ENCODE results near the gene BEND3. TPM values are rescaled to one million over a fixed set of nuclear protein-coding genes. Genes with fewer than 3 reads are reported as not detected.
"Not testable (repeated sequence)": the region's sequence is repeated elsewhere in the genome, so short reads cannot be mapped to it uniquely, and the experiment has no call there.

BEND3 gene
- total RNA-seq, 3 donors from 2014 or later = 3.6 to 6.7 (median 5.3) TPM

DNA sequence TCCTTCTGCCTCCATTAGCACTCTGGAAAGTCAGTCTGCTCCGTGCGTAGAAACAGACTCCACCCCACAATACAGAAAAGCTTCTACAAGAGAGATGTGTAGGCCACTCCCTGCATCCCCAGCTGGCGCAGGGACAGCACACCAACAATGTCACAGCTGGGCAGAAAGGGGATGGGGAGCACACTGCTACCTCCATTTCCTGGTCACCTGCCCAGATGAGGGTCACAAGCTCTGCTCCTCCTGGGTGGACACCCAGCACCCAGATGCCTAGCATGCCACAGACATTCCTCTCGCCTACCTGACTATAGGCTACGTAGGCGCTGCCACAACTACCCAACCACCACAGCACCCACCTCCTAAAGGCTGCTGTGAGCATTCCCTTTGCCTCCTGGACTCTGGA is 12.2 kb downstream of the BEND3 start:
- Histone ChIP-seq H3K4me1 (ENCODE audit: low read depth) (no peaks in the 10 kb centered on the region), H3K36me3 (ENCODE audit: low read depth) (no peaks in the 10 kb centered on the region), H3K4me3 (no peak overlapping the region), H3K9me3 (no peaks in the 10 kb centered on the region)
- TF ChIP-seq, protein P1, sequence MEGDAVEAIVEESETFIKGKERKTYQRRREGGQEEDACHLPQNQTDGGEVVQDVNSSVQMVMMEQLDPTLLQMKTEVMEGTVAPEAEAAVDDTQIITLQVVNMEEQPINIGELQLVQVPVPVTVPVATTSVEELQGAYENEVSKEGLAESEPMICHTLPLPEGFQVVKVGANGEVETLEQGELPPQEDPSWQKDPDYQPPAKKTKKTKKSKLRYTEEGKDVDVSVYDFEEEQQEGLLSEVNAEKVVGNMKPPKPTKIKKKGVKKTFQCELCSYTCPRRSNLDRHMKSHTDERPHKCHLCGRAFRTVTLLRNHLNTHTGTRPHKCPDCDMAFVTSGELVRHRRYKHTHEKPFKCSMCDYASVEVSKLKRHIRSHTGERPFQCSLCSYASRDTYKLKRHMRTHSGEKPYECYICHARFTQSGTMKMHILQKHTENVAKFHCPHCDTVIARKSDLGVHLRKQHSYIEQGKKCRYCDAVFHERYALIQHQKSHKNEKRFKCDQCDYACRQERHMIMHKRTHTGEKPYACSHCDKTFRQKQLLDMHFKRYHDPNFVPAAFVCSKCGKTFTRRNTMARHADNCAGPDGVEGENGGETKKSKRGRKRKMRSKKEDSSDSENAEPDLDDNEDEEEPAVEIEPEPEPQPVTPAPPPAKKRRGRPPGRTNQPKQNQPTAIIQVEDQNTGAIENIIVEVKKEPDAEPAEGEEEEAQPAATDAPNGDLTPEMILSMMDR (IDR thresholded peaks at IDR 0.05) = no peak
- intact Hi-C loops (cut with DNase I, micrococcal nuclease) = no loop called here
- no peak for DNase-seq
- ATAC-seq = no peak

DNA sequence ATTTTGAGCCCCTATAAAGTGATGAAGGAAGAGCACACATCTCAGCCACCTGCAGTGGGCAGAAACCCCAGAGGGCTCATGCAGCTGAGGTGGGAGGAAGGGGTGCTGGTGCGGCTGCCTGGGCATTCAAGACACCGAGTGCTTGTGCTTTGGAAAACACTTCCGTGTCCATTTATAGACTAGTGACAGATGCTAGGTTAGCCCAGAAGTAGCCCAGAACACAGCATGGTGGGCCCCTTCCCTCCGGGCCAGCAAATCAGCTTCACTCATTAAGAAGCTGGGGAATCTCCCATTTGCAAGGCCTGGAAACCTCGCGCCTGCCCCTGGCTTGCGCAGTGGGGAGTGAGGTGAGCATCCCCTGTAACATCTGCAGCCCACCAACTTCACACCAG is 12.9 kb downstream of the BEND3 start:
- DNase-seq (no peak), ATAC-seq (no peak)
- Histone ChIP-seq H3K9me3 (no peaks in the 10 kb centered on the region), H3K36me3 (ENCODE audit: low read depth) (no peaks in the 10 kb centered on the region), H3K4me3 (no peak overlapping the region), H3K4me1 (ENCODE audit: low read depth) (no peaks in the 10 kb centered on the region)
- TF ChIP-seq, protein P1 (IDR thresholded peaks at IDR 0.05) = no peak
- intact Hi-C loops (cut with DNase I, micrococcal nuclease) = no loop called here

DNA sequence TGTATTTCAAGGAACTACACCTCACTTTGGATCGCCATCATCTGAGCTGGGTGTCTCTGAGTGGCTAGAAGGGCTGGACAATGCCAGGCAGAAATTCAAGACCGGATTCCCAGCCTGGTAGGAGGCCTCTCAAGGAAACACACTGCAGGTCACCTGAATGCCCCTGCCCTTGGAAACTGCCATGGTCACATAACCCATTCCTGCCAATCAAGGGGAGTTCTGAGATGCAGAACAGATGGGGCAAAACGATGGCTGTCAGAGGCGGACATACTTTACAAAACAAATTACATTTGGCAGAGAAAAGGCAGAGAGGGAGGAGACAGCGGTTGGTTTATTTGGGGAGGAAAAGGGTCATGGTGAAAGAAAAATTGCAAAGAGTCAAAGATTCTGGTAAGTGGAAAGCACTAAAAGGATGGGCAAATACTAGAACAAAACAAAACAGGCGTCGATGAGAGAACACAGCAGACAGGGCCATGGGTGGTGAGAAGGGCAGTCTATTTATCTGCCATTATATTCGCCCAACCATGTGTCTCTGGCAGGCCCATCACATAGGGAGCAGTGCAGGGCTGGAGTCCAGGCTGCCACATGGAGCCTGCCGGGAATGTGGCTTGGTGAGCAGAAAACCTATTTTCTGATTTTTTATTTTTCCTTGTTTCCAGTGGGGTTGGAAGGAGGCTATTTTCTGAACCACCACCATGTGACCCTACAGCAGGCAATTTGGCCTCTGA is 13.5 kb downstream of the BEND3 start:
- no peaks in the 10 kb centered on the region for H3K4me1 ChIP-seq (ENCODE audit: low read depth)
- H3K4me3 ChIP-seq = no peak overlapping the region
- intact Hi-C loops (cut with DNase I, micrococcal nuclease) = no loop called here
- TF ChIP-seq, protein P1 (IDR thresholded peaks at IDR 0.05) = no peak
- ATAC-seq (no peak), DNase-seq (no peak)
- no peaks in the 10 kb centered on the region for H3K36me3 ChIP-seq (ENCODE audit: low read depth)
- no peaks in the 10 kb centered on the region for H3K9me3 ChIP-seq

DNA sequence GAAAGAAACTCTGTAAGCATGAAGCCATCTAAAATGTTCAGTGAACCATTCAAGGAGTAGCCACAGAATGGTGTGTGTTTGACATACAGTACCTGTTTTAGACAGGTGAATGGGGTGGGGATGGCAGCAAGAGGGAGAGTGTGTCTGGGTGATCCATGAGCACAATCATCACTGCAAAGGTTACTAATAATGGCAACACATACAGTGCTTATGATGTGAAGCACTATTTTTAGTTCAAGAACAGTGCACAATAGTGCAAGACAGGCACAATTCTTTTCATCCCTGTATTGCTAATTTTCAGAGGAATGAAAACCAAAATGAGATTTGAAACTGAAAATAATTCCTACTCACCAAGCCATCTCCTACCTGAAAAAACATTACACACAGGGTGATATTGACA is 14.1 kb downstream of the BEND3 start:
- no peaks in the 10 kb centered on the region for H3K4me1 ChIP-seq (ENCODE audit: low read depth)
- no peak overlapping the region for H3K4me3 ChIP-seq
- no peaks in the 10 kb centered on the region for H3K36me3 ChIP-seq (ENCODE audit: low read depth)
- ATAC-seq (no peak), DNase-seq (no peak)
- no peaks in the 10 kb centered on the region for H3K9me3 ChIP-seq
- intact Hi-C loops (cut with DNase I, micrococcal nuclease) = no loop called here
- TF ChIP-seq, protein P1 (IDR thresholded peaks at IDR 0.05) = no peak

DNA sequence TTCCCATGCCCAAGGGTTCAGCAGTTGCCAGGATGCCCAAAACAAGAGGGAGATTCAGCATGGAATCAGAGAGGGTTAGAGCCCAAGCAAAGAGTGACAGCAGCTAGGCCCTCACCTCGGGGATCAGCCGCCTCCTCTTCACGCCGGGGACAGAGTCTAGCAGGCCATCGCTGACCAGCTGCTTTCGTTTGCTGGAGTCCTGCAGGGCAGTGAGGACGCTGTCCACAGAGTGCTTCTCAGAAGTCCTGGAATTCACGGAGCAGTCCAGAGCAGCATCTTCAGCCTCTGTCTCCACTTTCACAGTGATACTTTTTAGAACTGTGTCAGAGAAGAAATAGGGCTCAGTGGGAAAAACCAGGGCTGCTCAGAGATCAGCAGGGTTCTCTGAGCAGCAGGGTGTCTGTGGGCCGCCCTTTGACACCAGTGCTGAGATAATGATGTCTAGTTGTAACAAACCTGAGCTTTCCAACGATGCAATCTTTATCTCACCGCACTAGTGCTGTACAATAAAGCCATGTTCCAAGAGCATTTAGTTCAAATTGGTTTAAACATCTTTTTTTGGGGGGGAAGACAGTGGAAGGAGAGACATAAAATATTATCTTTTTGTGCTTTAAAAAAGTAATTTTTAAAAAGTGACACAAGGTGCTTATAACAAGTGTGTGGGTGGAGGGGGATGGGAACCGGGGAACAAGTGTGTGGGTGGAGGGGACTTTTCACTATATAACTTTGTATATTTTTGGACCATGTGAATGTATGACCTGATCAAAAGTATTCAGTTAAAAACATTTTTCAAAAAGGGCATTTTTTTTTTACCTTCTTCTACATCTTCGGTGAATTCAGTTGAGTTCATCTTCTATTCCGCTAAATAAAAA is 16.6 kb downstream of the BEND3 start:
- DNase-seq (no peak), ATAC-seq (no peak)
- intact Hi-C loops (cut with DNase I, micrococcal nuclease) = no loop called here
- Histone ChIP-seq H3K36me3 (ENCODE audit: low read depth) (no peaks in the 10 kb centered on the region), H3K9me3 (no peaks in the 10 kb centered on the region), H3K4me3 (no peak overlapping the region), H3K4me1 (ENCODE audit: low read depth) (no peaks in the 10 kb centered on the region)
- TF ChIP-seq, protein P1 (IDR thresholded peaks at IDR 0.05) = no peak

DNA sequence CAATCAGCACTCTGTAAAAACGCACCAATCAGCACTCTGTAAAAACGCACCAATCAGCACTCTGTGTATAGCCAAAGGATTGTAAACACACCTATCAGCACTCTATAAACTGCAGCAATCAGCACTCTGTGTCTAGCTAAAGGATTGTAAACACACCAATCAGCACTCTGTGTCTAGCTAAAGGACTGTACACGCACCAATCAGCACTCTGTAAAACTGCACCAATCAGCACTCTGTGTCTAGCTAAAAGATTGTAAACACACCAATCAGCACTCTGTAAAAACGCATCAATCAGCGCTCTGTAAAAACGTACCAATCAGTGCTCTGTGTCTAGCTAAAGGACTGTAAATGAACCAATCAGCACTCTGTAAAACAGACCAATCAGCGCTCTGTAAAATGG is 30.9 kb downstream of the BEND3 start:
- H3K4me3 ChIP-seq; intact Hi-C loops (cut with DNase I, micrococcal nuclease); H3K4me1 ChIP-seq (ENCODE audit: low read depth); H3K9me3 ChIP-seq; H3K36me3 ChIP-seq (ENCODE audit: low read depth); ATAC-seq; DNase-seq: not testable (repeated sequence)
